MM.1S (cell line): ENCODE data around the gene CIB1.

Source experiments
- EZH2phosphoT487 ChIP-seq: fragments of 300-600 bp; sonication (generic); IDR thresholded peaks from 2 replicates; pipeline ENCODE4 v1.6.1; 2018; ENCODE audit warnings: antibody characterized with exemption, low read length
- TF ChIP-seq, protein P1 (sequence below): fragments of 300-600 bp; sonication (generic); IDR thresholded peaks from 2 replicates; pipeline ENCODE4 v1.5.1; 2016; ENCODE audit warnings: antibody characterized with exemption, low read length, mixed read lengths

DNA sequence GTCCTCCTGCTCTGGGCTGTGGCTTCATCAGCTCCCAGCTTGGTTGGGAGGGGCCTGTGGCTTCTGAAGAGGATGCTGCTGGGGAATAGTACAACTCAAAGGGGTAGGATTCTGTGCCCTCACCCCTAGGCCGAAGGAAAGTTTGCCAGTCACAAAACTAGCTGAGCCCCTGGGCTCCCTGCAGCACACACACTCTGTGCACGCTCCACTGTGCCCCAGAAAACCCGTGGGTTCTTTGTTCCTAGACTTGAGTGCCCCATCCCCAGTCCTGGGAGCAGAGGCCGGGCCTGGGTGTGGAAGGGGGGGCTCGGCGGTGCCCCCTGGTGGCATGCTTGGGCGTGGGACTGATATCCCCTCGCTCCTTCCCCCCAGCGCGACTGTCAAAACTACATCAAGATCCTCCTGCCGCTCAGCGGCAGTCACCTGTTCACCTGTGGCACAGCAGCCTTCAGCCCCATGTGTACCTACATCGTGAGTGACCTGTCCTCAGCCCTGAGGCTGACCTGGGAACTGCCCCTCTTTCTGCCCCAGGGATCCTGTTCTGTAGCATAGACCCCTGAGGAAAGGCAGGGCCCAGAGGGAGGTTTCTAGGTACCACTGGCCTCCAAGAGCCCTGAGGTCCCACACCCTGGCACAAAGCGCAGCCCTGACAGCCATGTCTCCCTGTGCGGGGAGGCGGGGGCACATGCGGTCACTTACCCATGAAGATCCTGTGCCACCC, 14.2 kb downstream of the CIB1 start:
- TF ChIP-seq, protein P1, sequence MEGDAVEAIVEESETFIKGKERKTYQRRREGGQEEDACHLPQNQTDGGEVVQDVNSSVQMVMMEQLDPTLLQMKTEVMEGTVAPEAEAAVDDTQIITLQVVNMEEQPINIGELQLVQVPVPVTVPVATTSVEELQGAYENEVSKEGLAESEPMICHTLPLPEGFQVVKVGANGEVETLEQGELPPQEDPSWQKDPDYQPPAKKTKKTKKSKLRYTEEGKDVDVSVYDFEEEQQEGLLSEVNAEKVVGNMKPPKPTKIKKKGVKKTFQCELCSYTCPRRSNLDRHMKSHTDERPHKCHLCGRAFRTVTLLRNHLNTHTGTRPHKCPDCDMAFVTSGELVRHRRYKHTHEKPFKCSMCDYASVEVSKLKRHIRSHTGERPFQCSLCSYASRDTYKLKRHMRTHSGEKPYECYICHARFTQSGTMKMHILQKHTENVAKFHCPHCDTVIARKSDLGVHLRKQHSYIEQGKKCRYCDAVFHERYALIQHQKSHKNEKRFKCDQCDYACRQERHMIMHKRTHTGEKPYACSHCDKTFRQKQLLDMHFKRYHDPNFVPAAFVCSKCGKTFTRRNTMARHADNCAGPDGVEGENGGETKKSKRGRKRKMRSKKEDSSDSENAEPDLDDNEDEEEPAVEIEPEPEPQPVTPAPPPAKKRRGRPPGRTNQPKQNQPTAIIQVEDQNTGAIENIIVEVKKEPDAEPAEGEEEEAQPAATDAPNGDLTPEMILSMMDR = peak; percentile 60
- no peak for TF ChIP-seq EZH2phosphoT487
